ENCODE results near the gene DLX4. TPM values are rescaled to one million over a fixed set of nuclear protein-coding genes. Genes with fewer than 3 reads are reported as not detected.

DLX4 gene
- total RNA-seq, 4 donors from 2014 or later, result 0.13 to 0.67 TPM; not detected in 2

DNA sequence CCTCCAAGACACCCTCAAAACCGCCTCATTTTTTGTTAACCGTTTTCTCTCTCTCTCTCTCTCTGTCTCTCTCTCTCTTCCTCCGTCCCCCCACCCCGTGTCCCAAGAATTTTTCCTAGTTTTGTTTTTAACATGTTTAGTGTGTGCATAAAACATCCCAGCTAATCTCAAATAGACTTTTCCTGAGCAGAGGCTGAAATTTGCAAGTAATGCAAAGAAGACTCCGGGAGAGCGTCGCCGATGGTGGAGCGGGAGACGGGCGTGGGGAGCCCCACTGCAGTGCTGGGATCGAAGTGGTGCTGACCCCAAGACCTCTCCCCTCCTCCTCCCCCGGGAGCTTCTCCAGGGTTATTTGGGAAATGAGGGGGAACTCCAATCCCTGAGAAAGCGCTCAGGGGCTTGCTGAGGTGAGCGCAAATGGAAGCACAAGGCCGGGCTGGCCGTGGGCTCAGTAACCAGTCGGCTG, 4.7 kb upstream of the DLX4 start:
- Histone ChIP-seq H3K27ac (no peak overlapping the region), H3K27me3 (peaks cover 14 to 90% (median 44%) of the 10 kb centered on the region in 4 donors), H3K4me1 (peaks cover 19 to 36% (median 29%) of the 10 kb centered on the region in 3 donors), H3K4me3 (peak overlapping the region in 1 of 4 donors; percentile 4), H3K9me3 (no peaks in the 10 kb centered on the region), H3K36me3 (no peaks in the 10 kb centered on the region)
- intact Hi-C loops (cut with DNase I), result no loop called here
- DNase-seq, result no peak
- TF ChIP-seq POLR2A (IDR thresholded peaks at IDR 0.05), result no peak
- TF ChIP-seq, protein P1, sequence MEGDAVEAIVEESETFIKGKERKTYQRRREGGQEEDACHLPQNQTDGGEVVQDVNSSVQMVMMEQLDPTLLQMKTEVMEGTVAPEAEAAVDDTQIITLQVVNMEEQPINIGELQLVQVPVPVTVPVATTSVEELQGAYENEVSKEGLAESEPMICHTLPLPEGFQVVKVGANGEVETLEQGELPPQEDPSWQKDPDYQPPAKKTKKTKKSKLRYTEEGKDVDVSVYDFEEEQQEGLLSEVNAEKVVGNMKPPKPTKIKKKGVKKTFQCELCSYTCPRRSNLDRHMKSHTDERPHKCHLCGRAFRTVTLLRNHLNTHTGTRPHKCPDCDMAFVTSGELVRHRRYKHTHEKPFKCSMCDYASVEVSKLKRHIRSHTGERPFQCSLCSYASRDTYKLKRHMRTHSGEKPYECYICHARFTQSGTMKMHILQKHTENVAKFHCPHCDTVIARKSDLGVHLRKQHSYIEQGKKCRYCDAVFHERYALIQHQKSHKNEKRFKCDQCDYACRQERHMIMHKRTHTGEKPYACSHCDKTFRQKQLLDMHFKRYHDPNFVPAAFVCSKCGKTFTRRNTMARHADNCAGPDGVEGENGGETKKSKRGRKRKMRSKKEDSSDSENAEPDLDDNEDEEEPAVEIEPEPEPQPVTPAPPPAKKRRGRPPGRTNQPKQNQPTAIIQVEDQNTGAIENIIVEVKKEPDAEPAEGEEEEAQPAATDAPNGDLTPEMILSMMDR (IDR thresholded peaks at IDR 0.05), result no peak
- 12 to 13% methylated on average over 13 of the region's 18 CpGs for WGBS, 2 donors

DNA sequence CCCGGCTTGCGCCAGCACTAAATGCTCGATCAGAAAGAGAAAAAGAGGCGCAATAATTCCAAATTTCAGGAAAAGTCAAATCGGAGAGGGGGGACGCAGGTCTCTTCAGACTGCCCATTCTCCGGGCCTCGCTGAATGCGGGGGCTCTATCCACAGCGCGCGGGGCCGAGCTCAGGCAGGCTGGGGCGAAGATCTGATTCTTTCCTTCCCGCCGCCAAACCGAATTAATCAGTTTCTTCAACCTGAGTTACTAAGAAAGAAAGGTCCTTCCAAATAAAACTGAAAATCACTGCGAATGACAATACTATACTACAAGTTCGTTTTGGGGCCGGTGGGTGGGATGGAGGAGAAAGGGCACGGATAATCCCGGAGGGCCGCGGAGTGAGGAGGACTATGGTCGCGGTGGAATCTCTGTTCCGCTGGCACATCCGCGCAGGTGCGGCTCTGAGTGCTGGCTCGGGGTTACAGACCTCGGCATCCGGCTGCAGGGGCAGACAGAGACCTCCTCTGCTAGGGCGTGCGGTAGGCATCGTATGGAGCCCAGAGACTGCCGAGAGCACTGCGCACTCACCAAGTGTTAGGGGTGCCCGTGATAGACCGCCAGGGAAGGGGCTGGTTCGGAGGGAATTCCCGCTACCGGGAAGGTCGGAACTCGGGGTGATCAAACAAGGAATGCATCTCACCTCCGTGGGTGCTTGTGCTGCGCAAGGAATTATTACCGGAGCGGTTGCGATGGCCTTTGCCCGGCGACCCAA, 4.0 kb upstream of the DLX4 start:
- Histone ChIP-seq H3K9me3 (no peaks in the 10 kb centered on the region), H3K4me3 (no peak overlapping the region), H3K4me1 (peaks cover 23 to 41% (median 31%) of the 10 kb centered on the region in 3 donors), H3K27ac (no peak overlapping the region), H3K27me3 (peaks cover 14 to 94% (median 51%) of the 10 kb centered on the region in 4 donors), H3K36me3 (no peaks in the 10 kb centered on the region)
- TF ChIP-seq, protein P1 (IDR thresholded peaks at IDR 0.05), result no peak
- no peak for TF ChIP-seq POLR2A (IDR thresholded peaks at IDR 0.05)
- intact Hi-C loops (cut with DNase I), result no loop called here
- DNase-seq, result no peak
- 9 to 14% methylated on average over 22 to 42 of the region's 52 CpGs for WGBS, 2 donors

DNA sequence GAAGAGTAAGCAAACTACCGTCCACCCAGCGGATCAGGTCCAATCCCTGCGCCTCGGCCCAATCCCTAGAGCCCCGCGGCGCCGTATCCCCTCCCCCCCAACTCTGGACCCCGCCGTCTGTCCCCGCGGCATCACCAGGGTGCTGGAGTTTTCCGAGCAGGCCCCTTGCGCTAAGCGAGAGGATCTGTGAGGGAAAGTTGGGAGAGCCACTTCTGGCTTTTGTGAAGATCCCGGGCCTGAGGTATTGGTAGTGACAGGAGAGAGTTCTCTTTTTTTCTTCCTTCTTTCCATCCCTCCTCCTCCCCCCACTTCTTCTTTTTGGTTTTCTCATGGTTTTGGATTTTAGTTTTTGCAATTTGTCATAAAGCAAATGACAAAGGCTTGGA, 3.5 kb upstream of the DLX4 start:
- no peak for TF ChIP-seq POLR2A (IDR thresholded peaks at IDR 0.05)
- TF ChIP-seq, protein P1 (IDR thresholded peaks at IDR 0.05), result no peak
- H3K9me3 ChIP-seq, result no peaks in the 10 kb centered on the region
- 45 to 53% methylated on average over 5 to 6 of the region's 16 CpGs for whole genome bisulfite sequencing, 2 donors
- H3K4me3 ChIP-seq, result no peak overlapping the region
- no peaks in the 10 kb centered on the region for H3K36me3 ChIP-seq
- DNase-seq, result no peak
- H3K27me3 ChIP-seq, result peaks cover 14 to 100% (median 56%) of the 10 kb centered on the region in 4 donors
- no peak overlapping the region for H3K27ac ChIP-seq
- intact Hi-C loops (cut with DNase I), result no loop called here
- H3K4me1 ChIP-seq, result peaks cover 23 to 43% (median 31%) of the 10 kb centered on the region in 3 donors

DNA sequence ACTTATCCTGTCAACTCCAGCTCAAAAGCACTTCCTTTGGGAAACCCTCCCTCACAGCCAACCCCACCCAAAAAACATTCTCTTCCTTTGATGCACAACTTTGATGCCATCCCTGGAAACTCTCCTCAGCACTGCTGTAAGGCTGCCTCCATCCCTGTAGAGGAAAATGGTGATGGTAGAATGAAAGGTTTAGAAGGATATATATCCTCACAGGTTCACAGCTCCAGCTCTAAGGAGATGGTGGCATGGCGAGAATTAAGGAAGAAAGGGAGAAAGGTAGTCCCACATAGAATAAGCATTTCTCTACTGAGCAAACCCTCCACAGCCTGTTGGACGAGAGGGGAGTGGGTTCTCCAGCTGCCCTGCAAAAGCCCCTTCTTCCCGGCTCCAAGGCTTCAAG, 2.2 kb upstream of the DLX4 start:
- intact Hi-C loops (cut with DNase I), result no loop called here
- no peak for DNase-seq
- WGBS, 2 donors, result 40 to 48% methylated on average over 3 of the region's 3 CpGs
- Histone ChIP-seq H3K4me1 (peaks cover 26 to 49% (median 36%) of the 10 kb centered on the region in 3 donors), H3K27me3 (peaks cover 17 to 100% (median 68%) of the 10 kb centered on the region in 4 donors), H3K27ac (no peak overlapping the region), H3K9me3 (no peaks in the 10 kb centered on the region), H3K4me3 (no peak overlapping the region), H3K36me3 (no peaks in the 10 kb centered on the region)
- no peak for TF ChIP-seq POLR2A (IDR thresholded peaks at IDR 0.05)
- TF ChIP-seq, protein P1 (IDR thresholded peaks at IDR 0.05), result no peak

DNA sequence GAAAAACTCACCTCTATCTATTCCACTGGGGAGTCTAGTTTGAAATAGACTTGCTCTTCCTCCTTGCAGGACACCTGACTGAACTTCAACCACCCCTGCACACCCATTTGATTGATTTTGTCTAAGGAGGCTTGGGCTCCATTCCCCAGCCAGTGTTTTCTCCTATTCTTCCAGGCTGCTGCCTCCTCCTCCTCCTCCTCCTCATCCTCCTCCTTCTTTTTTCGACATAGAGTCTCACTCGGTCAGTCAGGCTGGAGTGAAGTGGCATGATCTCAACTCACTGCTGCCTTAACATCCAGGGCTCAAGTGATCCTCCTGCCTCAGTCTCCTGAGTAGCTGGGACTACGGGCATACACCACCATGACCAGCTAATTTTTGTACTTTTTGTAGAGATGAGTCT, 1.8 kb upstream of the DLX4 start:
- no peak for DNase-seq
- no peak overlapping the region for H3K27ac ChIP-seq
- H3K4me1 ChIP-seq, result peaks cover 31 to 53% (median 41%) of the 10 kb centered on the region in 3 donors
- H3K9me3 ChIP-seq, result no peaks in the 10 kb centered on the region
- peaks cover 21 to 100% (median 72%) of the 10 kb centered on the region in 4 donors for H3K27me3 ChIP-seq
- WGBS, 2 donors, result 37 to 52% methylated on average over 3 of the region's 3 CpGs
- H3K36me3 ChIP-seq, result no peaks in the 10 kb centered on the region
- no peak for TF ChIP-seq POLR2A (IDR thresholded peaks at IDR 0.05)
- TF ChIP-seq, protein P1 (IDR thresholded peaks at IDR 0.05), result no peak
- intact Hi-C loops (cut with DNase I), result no loop called here
- H3K4me3 ChIP-seq, result no peak overlapping the region

All from esophagus squamous epithelium (tissue), 5 donors.